Measurements from ENCODE around the gene LRIT2. TPM values are rescaled to one million over a fixed set of nuclear protein-coding genes. Genes with fewer than 3 reads are reported as not detected.

The LRIT2 gene, protein sequence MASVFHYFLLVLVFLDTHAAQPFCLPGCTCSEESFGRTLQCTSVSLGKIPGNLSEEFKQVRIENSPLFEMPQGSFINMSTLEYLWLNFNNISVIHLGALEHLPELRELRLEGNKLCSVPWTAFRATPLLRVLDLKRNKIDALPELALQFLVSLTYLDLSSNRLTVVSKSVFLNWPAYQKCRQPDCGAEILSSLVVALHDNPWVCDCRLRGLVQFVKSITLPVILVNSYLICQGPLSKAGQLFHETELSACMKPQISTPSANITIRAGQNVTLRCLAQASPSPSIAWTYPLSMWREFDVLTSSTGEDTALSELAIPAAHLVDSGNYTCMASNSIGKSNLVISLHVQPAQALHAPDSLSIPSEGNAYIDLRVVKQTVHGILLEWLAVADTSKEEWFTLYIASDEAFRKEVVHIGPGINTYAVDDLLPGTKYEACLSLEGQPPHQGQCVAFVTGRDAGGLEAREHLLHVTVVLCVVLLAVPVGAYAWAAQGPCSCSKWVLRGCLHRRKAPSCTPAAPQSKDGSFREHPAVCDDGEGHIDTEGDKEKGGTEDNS
- total RNA-seq (not detected), polyA plus RNA-seq (not detected)
- long read RNA-seq, donor 1: 0 reads
- long read RNA-seq, donor 2: 0 reads
- long read RNA-seq, donor 3: 0 reads

DNA sequence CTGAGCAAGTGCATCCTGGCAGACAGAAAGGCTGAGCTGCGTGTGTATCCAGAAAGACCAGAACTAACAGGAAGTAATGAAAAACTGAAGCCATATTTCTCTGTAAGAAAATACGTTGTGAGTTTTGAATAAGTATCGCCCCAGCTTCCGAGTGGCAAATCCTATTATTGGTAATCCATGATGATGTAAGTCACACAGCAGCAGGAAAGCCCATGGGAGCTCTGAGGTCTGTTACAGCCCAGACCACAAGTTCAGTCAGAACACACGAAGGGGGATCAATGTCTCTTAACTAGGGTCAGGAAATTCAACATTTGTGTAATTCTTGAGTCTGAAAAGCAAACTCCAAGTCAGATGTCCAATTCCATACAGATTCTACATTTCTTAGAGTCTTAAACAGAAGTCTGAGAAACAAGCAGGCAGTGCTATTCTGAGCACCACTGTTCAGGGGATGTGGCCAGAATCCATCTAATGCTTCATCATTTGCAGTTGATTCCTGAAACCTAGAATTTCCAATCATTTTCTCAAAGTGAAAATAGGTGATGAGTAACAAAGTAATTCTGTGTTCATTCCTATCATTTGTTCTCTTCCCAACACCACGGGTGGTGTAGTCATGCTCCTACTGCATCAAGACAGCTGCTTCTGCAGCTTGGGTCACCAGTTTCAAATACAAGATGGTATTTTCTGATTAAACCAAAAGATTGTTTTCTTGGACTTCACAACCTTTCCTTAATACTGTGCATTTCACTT lies at the start of gene LRIT2:
TSS of gene LRIT2 (minus strand) at position 118 of the 747 bp plus-strand sequence. CDS start at position 94, 24 bp downstream.
- intact Hi-C loops (cut with DNase I): no loop called here
- Histone ChIP-seq H3K4me1 (no peaks in the 10 kb centered on the region), H3K27me3 (peaks cover 0 to 24% (median 4%) of the 10 kb centered on the region in 9 donors), H3K9me3 (no peaks in the 10 kb centered on the region), H3K27ac (no peak within 1 kb of the TSS), H3K4me3 (no peak within 1 kb of the TSS), H3K36me3 (no peaks in the 10 kb centered on the region)
- DNase-seq (no peak), ATAC-seq (no peak)
- TF ChIP-seq, protein P1, sequence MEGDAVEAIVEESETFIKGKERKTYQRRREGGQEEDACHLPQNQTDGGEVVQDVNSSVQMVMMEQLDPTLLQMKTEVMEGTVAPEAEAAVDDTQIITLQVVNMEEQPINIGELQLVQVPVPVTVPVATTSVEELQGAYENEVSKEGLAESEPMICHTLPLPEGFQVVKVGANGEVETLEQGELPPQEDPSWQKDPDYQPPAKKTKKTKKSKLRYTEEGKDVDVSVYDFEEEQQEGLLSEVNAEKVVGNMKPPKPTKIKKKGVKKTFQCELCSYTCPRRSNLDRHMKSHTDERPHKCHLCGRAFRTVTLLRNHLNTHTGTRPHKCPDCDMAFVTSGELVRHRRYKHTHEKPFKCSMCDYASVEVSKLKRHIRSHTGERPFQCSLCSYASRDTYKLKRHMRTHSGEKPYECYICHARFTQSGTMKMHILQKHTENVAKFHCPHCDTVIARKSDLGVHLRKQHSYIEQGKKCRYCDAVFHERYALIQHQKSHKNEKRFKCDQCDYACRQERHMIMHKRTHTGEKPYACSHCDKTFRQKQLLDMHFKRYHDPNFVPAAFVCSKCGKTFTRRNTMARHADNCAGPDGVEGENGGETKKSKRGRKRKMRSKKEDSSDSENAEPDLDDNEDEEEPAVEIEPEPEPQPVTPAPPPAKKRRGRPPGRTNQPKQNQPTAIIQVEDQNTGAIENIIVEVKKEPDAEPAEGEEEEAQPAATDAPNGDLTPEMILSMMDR (IDR thresholded peaks at IDR 0.05): no peak
- TF ChIP-seq POLR2A (IDR thresholded peaks at IDR 0.05): no peak
- WGBS, 4 donors: 52 to 65% (median 61%) methylated on average over 6 of the region's 6 CpGs

DNA sequence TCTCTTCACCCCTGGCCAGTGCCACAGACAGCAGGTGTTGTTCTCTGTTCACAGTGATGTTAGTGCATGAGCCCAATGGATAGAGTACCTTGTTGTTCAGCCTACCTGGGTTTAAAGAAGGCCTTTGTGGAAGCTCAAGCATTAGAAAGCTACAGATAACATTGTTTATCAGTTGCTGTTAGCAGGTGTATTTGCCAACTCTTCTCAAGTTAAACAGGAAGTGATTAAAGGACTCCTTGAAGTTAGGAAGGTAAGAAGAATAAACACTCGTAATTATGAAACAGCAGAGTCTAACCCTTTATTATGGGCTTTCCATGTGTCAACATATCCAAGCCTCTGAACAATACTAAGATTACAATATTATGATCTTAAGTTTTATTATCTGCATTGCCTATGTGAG lies 45.4 kb upstream of the LRIT2 start:
- 49 to 63% (median 56%) methylated on average over 1 of the region's 1 CpG for WGBS, 4 donors
- H3K36me3 ChIP-seq: no peaks in the 10 kb centered on the region
- intact Hi-C loops (cut with DNase I): no loop called here

DNA sequence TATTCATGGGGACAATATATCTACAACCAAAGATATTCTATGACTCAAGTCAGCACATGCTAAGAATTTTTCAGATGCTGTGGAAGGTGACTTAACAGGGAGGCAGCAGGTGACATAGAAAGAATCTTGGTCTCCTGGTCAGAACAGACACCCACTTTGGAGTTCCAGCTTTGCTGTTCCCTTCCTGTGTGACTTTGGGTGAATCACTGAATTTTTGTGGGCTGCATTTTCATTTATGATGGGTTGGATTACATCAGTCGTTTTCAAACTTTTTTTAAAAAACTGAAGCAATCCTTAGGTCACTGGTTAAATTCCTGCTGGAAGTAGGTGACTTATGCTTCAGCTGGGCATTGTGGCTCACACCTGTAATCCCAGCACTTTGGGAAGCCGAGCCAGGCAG lies 44.4 kb upstream of the LRIT2 start:
- DNase-seq (no peak), ATAC-seq (no peak)
- intact Hi-C loops (cut with DNase I): loop anchor here in 5 of 10 donors (5.0 to 10.0 kb wide), 4 partner anchors 63 to 108 kb away; no protein-coding TSS in a partner anchor
- Histone ChIP-seq H3K27me3 (peaks cover 0 to 19% (median 0%) of the 10 kb centered on the region in 9 donors), H3K4me3 (no peak overlapping the region), H3K4me1 (peaks cover 0 to 3% (median under 1%) of the 10 kb centered on the region in 12 donors), H3K9me3 (no peaks in the 10 kb centered on the region), H3K36me3 (no peaks in the 10 kb centered on the region), H3K27ac (no peak overlapping the region)
- TF ChIP-seq POLR2A (IDR thresholded peaks at IDR 0.05): no peak
- TF ChIP-seq, protein P1 (IDR thresholded peaks at IDR 0.05): no peak
- 65 to 86% (median 74%) methylated on average over 2 of the region's 2 CpGs for WGBS, 4 donors

More for the DNA sequence above, 45.4 kb upstream of the LRIT2 start:
- H3K27me3 ChIP-seq: peaks cover 0 to 27% (median 0%) of the 10 kb centered on the region in 9 donors
- TF ChIP-seq, protein P1 (IDR thresholded peaks at IDR 0.05): no peak
- no peak for TF ChIP-seq POLR2A (IDR thresholded peaks at IDR 0.05)
- no peaks in the 10 kb centered on the region for H3K4me1 ChIP-seq
- H3K9me3 ChIP-seq: no peaks in the 10 kb centered on the region
- no peak for DNase-seq
- no peak for ATAC-seq
- H3K27ac ChIP-seq: no peak overlapping the region
- no peak overlapping the region for H3K4me3 ChIP-seq

All from heart left ventricle (tissue), 16 donors.